Bronchial epithelial cell (primary cell): ENCODE data around the gene GRK5. TPM values are rescaled to one million over a fixed set of nuclear protein-coding genes. Genes with fewer than 3 reads are reported as not detected.

ENCODE experiments used
- DNase-seq: peaks from one replicate; pipeline ENCODE4 v3.0.0-alpha.2; 2010; ENCODE audit warnings: low read depth
- FAIRE-seq: peaks from 2 replicates; lab custom pipeline; 2011; peaks lifted over from hg19 to GRCh38; lab: Jason Lieb, UNC
- H3K27me3 ChIP-seq: 2 replicates; pipeline ENCODE4 v1.5.1; 2011; ENCODE audit warnings: low read length; ENCODE audit not compliant: control insufficient read depth, insufficient read depth
- H3K36me3 ChIP-seq: 2 replicates; pipeline ENCODE4 v1.5.1; 2011; ENCODE audit warnings: low read length; ENCODE audit not compliant: control insufficient read depth, insufficient read depth
- H3K4me3 ChIP-seq: 2 replicates; pipeline ENCODE4 v1.5.1; 2011; ENCODE audit warnings: mild to moderate bottlenecking, low read depth, low read length, control low read depth
- CTCF ChIP-seq: IDR thresholded peaks from 2 replicates; pipeline ENCODE4 v1.5.1; 2011; ENCODE audit warnings: mild to moderate bottlenecking, moderate library complexity, low read length, control low read depth, inconsistent platforms; ENCODE audit not compliant: insufficient read depth, severe bottlenecking
- total RNA-seq: library from RNA; depleted of rRNA; stranded (reverse); fragments of >200 nt; gene quantifications from 2 replicates; pipeline ENCODE4 v1.2.1, GENCODE V29; 2014

The GRK5 gene
- total RNA-seq, 1 donor from 2014 or later: 2.4 TPM

GRCh38 chr10:119308089-119308488, 100.7 kb downstream of the GRK5 start:
- no peak overlapping the region for H3K4me3 ChIP-seq
- no peak for FAIRE-seq

GRCh38 chr10:119308551-119309422, 101.4 kb downstream of the GRK5 start:
- Histone ChIP-seq H3K27me3 (no peaks in the 10 kb centered on the region), H3K36me3 (no peaks in the 10 kb centered on the region), H3K4me3 (no peak overlapping the region)
- DNase-seq (no peak), FAIRE-seq (no peak)
- TF ChIP-seq CTCF: no peak

More at GRCh38 chr10:119308089-119308488, 100.7 kb downstream of the GRK5 start:
- DNase-seq: no peak
- Histone ChIP-seq H3K27me3 (no peaks in the 10 kb centered on the region), H3K36me3 (no peaks in the 10 kb centered on the region)
- no peak for TF ChIP-seq CTCF

GRCh38 chr10:119309423-119309770, 102.0 kb downstream of the GRK5 start:
- TF ChIP-seq CTCF: no peak
- Histone ChIP-seq H3K27me3 (no peaks in the 10 kb centered on the region), H3K36me3 (no peaks in the 10 kb centered on the region), H3K4me3 (no peak overlapping the region)
- DNase-seq (no peak), FAIRE-seq (no peak)

GRCh38 chr10:119310806-119311205, 103.4 kb downstream of the GRK5 start:
- Histone ChIP-seq H3K36me3 (no peaks in the 10 kb centered on the region), H3K4me3 (no peak overlapping the region), H3K27me3 (no peaks in the 10 kb centered on the region)
- DNase-seq: no peak
- no peak for TF ChIP-seq CTCF
- no peak for FAIRE-seq

- no peak for FAIRE-seq
- no peak for DNase-seq
- no peaks in the 10 kb centered on the region for H3K27me3 ChIP-seq
- no peaks in the 10 kb centered on the region for H3K36me3 ChIP-seq
- TF ChIP-seq CTCF: no peak
- no peak overlapping the region for H3K4me3 ChIP-seq
Observed at GRCh38 chr10:119312241-119312640, 104.9 kb downstream of the GRK5 start.

GRCh38 chr10:119313024-119313423, 105.7 kb downstream of the GRK5 start:
- no peak for FAIRE-seq
- Histone ChIP-seq H3K36me3 (no peaks in the 10 kb centered on the region), H3K4me3 (no peak overlapping the region), H3K27me3 (no peaks in the 10 kb centered on the region)
- no peak for TF ChIP-seq CTCF
- DNase-seq: no peak
